Motor neuron (in vitro differentiated cells): ENCODE results near the gene ABCC10. TPM values are rescaled to one million over a fixed set of nuclear protein-coding genes. Genes with fewer than 3 reads are reported as not detected.
"Not testable (repeated sequence)": the region's sequence is repeated elsewhere in the genome, so short reads cannot be mapped to it uniquely, and the experiment has no call there.

Source experiments
- ATAC-seq, 8 experiments: fragments of 200-7000 bp; cut with Tn5 transposase; replicated peaks in 6 of 8; 2 replicates each; pipeline ENCODE4 v1.8.0; 2021; ENCODE audit warnings: mild to moderate bottlenecking in 8 of 8, moderate library complexity in 8 of 8
- H3K27ac ChIP-seq, 2 donors: fragments of 250-450 bp; sonication (Bioruptor Pico); 2 replicates each; pipeline ENCODE4 v1.9.0; 2021; ENCODE audit warnings: antibody characterized with exemption in 2 of 2, mild to moderate bottlenecking in 2 of 2, moderate library complexity in 1 of 2
- H3K4me1 ChIP-seq, 2 donors: fragments of 250-450 bp; sonication (Bioruptor Pico); replicated peaks in 1 of 2; 2 replicates each; pipeline ENCODE4 v1.6.1; 2021; ENCODE audit warnings: antibody characterized with exemption in 2 of 2, mild to moderate bottlenecking in 2 of 2, moderate library complexity in 1 of 2
- H3K4me3 ChIP-seq, 5 donors: fragments of 250-450 bp; sonication (Bioruptor Pico); 2 replicates each; pipeline ENCODE4 v1.9.0; 2021; ENCODE audit warnings: antibody characterized with exemption in 5 of 5, mild to moderate bottlenecking in 5 of 5, moderate library complexity in 4 of 5
- WGBS, 10 experiments: fragments of 450-650 bp; shearing (Covaris generic); methylation state at CpG; one replicate each; pipeline ENCODE4 v1.0.0; 2022; 5-methylcytosine and 5-hydroxymethylcytosine counted together
- in situ Hi-C, 9 experiments: fragments of 400-800 bp; cut with MboI; loops; one replicate each; pipeline ENCODE4 v1.15.0; 2021; ENCODE audit warnings: low sequenced_read_pairs in 9 of 9, low pct_unique_long_range_greater_than_20kb in 2 of 9; ENCODE audit not compliant: unreplicated experiment in 9 of 9
- total RNA-seq, 8 experiments: library from RNA; unstranded; fragments of 300-600 nt; gene quantifications; 2 replicates each; pipeline versions ENCODE4 v1.2.3 to v1.2.4, GENCODE V29; 2022

ABCC10 gene
- total RNA-seq, 8 experiments from 2014 or later, result 10.3 to 70.3 (median 16.4) TPM

GRCh38 chr6:43393133-43393532, 34.2 kb upstream of the ABCC10 start:
- in situ Hi-C loops, result loop anchor here in 1 of 9 experiments (25.0 kb wide), 1 partner anchor 119 kb away; the partner anchor contains the start of genes LRRC73, POLR1C and YIPF3
- ATAC-seq, H3K27ac ChIP-seq, H3K4me3 ChIP-seq: not testable (repeated sequence)
- WGBS, 10 experiments, result 38 to 90% (median 67%) methylated on average over 1 to 11 of the region's 11 CpGs
- H3K4me1 ChIP-seq, result peaks cover 10 to 27% of the 10 kb centered on the region in 2 donors

GRCh38 chr6:43393602-43394001, 33.7 kb upstream of the ABCC10 start:
- in situ Hi-C loops, result loop anchor here in 1 of 9 experiments (25.0 kb wide), 1 partner anchor 119 kb away; the partner anchor contains the start of genes LRRC73, POLR1C and YIPF3
- peaks cover 10 to 27% of the 10 kb centered on the region in 2 donors for H3K4me1 ChIP-seq
- H3K27ac ChIP-seq, result no peak overlapping the region
- peak in 1 of 8 experiments; percentile 17 for ATAC-seq
- 33 to 100% (median 47%) methylated on average over 1 to 5 of the region's 5 CpGs; no CpG with 5 or more reads in 1 of the 10 experiments for WGBS, 10 experiments
- H3K4me3 ChIP-seq, result no peak overlapping the region

GRCh38 chr6:43394982-43395381, 32.4 kb upstream of the ABCC10 start:
- in situ Hi-C loops, result loop anchor here in 1 of 9 experiments (25.0 kb wide), 1 partner anchor 117 kb away; the partner anchor contains the start of genes LRRC73, POLR1C and YIPF3
- no peak for ATAC-seq
- WGBS, 10 experiments, result 92 to 100% (median 100%) methylated on average over 1 to 4 of the region's 4 CpGs; no CpG with 5 or more reads in 4 of the 10 experiments
- peaks cover 10 to 27% of the 10 kb centered on the region in 2 donors for H3K4me1 ChIP-seq
- no peak overlapping the region for H3K27ac ChIP-seq
- no peak overlapping the region for H3K4me3 ChIP-seq

- peaks cover 10 to 25% of the 10 kb centered on the region in 2 donors for H3K4me1 ChIP-seq
- H3K27ac ChIP-seq, result peak overlapping the region in 1 of 2 donors; percentile 30
- WGBS, 10 experiments, result 11 to 80% (median 59%) methylated on average over 1 to 3 of the region's 4 CpGs; no CpG with 5 or more reads in 4 of the 10 experiments
- peak in 4 of 8 experiments; percentile 39 to 79 (median 72) for ATAC-seq
- H3K4me3 ChIP-seq, result no peak overlapping the region
- in situ Hi-C loops, result loop anchor here in 1 of 9 experiments (25.0 kb wide), 1 partner anchor 117 kb away; the partner anchor contains the start of genes LRRC73, POLR1C and YIPF3
Measured at GRCh38 chr6:43395776-43396175, 31.6 kb upstream of the ABCC10 start.

- Histone ChIP-seq H3K4me1 (peaks cover 3 to 17% of the 10 kb centered on the region in 2 donors), H3K4me3 (no peak overlapping the region), H3K27ac (no peak overlapping the region)
- WGBS, 10 experiments, result 72 to 98% (median 83%) methylated on average over 3 to 6 of the region's 6 CpGs; no CpG with 5 or more reads in 2 of the 10 experiments
- in situ Hi-C loops, result loop anchor here in 1 of 9 experiments (25.0 kb wide), 1 partner anchor 116 kb away; the partner anchor contains the start of genes LRRC73, POLR1C and YIPF3
- no peak for ATAC-seq
Measured at GRCh38 chr6:43396408-43397149, 30.8 kb upstream of the ABCC10 start.

- Histone ChIP-seq H3K4me3 (no peak overlapping the region), H3K4me1 (peaks cover 0 to 7% of the 10 kb centered on the region in 2 donors), H3K27ac (no peak overlapping the region)
- in situ Hi-C loops, result loop anchor here in 1 of 9 experiments (25.0 kb wide), 1 partner anchor 112 kb away; the partner anchor contains the start of genes LRRC73, POLR1C and YIPF3
- no peak for ATAC-seq
- 20 to 83% (median 55%) methylated on average over 1 to 3 of the region's 3 CpGs; no CpG with 5 or more reads in 4 of the 10 experiments for WGBS, 10 experiments
Measured at GRCh38 chr6:43399932-43400487, 27.3 kb upstream of the ABCC10 start.

- Histone ChIP-seq H3K4me3 (no peak overlapping the region), H3K27ac (no peak overlapping the region), H3K4me1 (no peaks in the 10 kb centered on the region)
- in situ Hi-C loops, result no loop called here
- 0 to 92% (median 60%) methylated on average over 1 to 2 of the region's 3 CpGs; no CpG with 5 or more reads in 7 of the 10 experiments for WGBS, 10 experiments
- no peak for ATAC-seq
Measured at GRCh38 chr6:43401730-43402129, 25.6 kb upstream of the ABCC10 start.

- H3K4me3 ChIP-seq, result no peak overlapping the region
- no peaks in the 10 kb centered on the region for H3K4me1 ChIP-seq
- in situ Hi-C loops, result no loop called here
- H3K27ac ChIP-seq, result no peak overlapping the region
- ATAC-seq, result peak in 2 of 8 experiments; percentile 51
- WGBS, 10 experiments, result 17 to 75% (median 55%) methylated on average over 1 of the region's 1 CpG; no CpG with 5 or more reads in 3 of the 10 experiments
Measured at GRCh38 chr6:43402820-43403219, 24.5 kb upstream of the ABCC10 start.

- Histone ChIP-seq H3K27ac (no peak overlapping the region), H3K4me3 (no peak overlapping the region), H3K4me1 (no peaks in the 10 kb centered on the region)
- in situ Hi-C loops, result no loop called here
- peak in 1 of 8 experiments; percentile 32 for ATAC-seq
- 0 to 44% (median 36%) methylated on average over 1 to 3 of the region's 3 CpGs; no CpG with 5 or more reads in 1 of the 10 experiments for WGBS, 10 experiments
Measured at GRCh38 chr6:43405354-43405753, 22.0 kb upstream of the ABCC10 start.

GRCh38 chr6:43407296-43407695, 20.0 kb upstream of the ABCC10 start:
- no peaks in the 10 kb centered on the region for H3K4me1 ChIP-seq
- in situ Hi-C loops, result no loop called here
- H3K4me3 ChIP-seq, result no peak overlapping the region
- H3K27ac ChIP-seq, result no peak overlapping the region
- no peak for ATAC-seq
- WGBS, 10 experiments, result 80 to 91% (median 87%) methylated on average over 1 of the region's 1 CpG; no CpG with 5 or more reads in 6 of the 10 experiments

GRCh38 chr6:43408259-43408658, 19.1 kb upstream of the ABCC10 start:
- WGBS, 10 experiments, result 31 to 100% (median 71%) methylated on average over 1 to 4 of the region's 4 CpGs; no CpG with 5 or more reads in 1 of the 10 experiments
- in situ Hi-C loops, result no loop called here
- Histone ChIP-seq H3K4me1 (no peaks in the 10 kb centered on the region), H3K27ac (no peak overlapping the region), H3K4me3 (no peak overlapping the region)
- ATAC-seq, result no peak

- ATAC-seq, H3K27ac ChIP-seq, H3K4me1 ChIP-seq, H3K4me3 ChIP-seq, in situ Hi-C loops: not testable (repeated sequence)
- 80 to 100% methylated on average over 1 of the region's 1 CpG; no CpG with 5 or more reads in 8 of the 10 experiments for WGBS, 10 experiments
Measured at GRCh38 chr6:43410776-43411175, 16.6 kb upstream of the ABCC10 start.

GRCh38 chr6:43412541-43412940, 14.8 kb upstream of the ABCC10 start:
- 80% methylated on average over 1 of the region's 5 CpGs; no CpG with 5 or more reads in 9 of the 10 experiments for WGBS, 10 experiments
- ATAC-seq, result no peak
- Histone ChIP-seq H3K4me3 (no peak overlapping the region), H3K4me1 (no peaks in the 10 kb centered on the region), H3K27ac (no peak overlapping the region)
- in situ Hi-C loops, result no loop called here
